ENCODE measurements around the gene HSPE1. TPM values are rescaled to one million over a fixed set of nuclear protein-coding genes. Genes with fewer than 3 reads are reported as not detected.

HSPE1 gene
- total and polyA plus RNA-seq, 2 donors (not counting 3 experiments of a cell fraction or from before 2014, with no cell fraction given), result 59.8 to 145 TPM

DNA sequence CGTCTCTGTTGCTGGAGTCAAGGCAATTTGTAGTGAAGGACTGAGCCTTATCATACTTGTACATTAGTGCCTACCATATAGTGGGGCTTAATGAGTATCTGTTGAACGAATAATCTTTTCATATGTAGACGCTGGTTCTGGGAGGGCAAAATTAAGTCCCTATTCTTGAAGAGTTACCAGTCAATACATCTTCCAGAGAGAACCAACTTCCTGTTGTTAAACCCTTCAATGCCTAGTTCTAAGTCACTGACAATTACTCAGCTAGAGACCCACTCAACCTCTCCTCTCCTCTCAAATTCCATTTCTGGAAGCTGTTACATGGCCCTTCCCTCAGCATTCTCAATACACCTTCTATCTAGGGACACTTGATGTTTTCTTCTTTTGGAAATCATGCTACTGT is 14.6 kb downstream of the HSPE1 start:
- intact Hi-C loops (cut with micrococcal nuclease), result loop anchor here (1.0 kb wide), 3 partner anchors 14 to 160 kb away; partner anchors contain the start of genes COQ10B and HSPE1
- Histone ChIP-seq H3K4me1 (ENCODE audit: control insufficient read depth, extremely low read depth, insufficient read depth, low read length) (peaks cover 17% of the 10 kb centered on the region), H4K20me1 (replicated peaks; ENCODE audit: control insufficient read depth, extremely low read depth, insufficient read depth, low read length) (peaks cover 6% of the 10 kb centered on the region), H3K9me1 (replicated peaks; ENCODE audit: control insufficient read depth, extremely low read depth, insufficient read depth, low read length) (no peaks in the 10 kb centered on the region), H3K4me2 (ENCODE audit: insufficient read depth, low read length) (peak overlapping the region; percentile 88), H3K9ac (replicated peaks; ENCODE audit: extremely low read depth, insufficient read depth, low read length) (peak overlapping the region; percentile 73), H3K36me3 (ENCODE audit: control insufficient read depth in 2 of 2, extremely low read depth in 1 of 2, insufficient read depth in 2 of 2, low read length in 2 of 2) (no peaks in the 10 kb centered on the region), H3K9me3 (replicated peaks; ENCODE audit: control insufficient read depth, insufficient read depth, low read length) (no peaks in the 10 kb centered on the region), H3K79me2 (ENCODE audit: control insufficient read depth, insufficient read depth, low read length) (peaks cover 39% of the 10 kb centered on the region), H3K27me3 (ENCODE audit: control insufficient read depth in 2 of 2, insufficient read depth in 2 of 2, low read length in 2 of 2) (no peaks in the 10 kb centered on the region), H3K27ac (ENCODE audit: insufficient read depth, low read depth, low read length) (peak overlapping the region; percentile 78), H3K4me3 (replicated peaks in 1 of 3; ENCODE audit: insufficient read depth in 1 of 3, low read depth in 1 of 3, low read length in 3 of 3) (no peak overlapping the region), H2AFZ (ENCODE audit: low read depth, low read length) (peak overlapping the region; percentile 93)
- no TSS peak for BruUV-seq (replicated peaks)
- dilution Hi-C loops (cut with MboI; ENCODE audit: extremely low pct_ligation_motif_present, low sequenced_read_pairs), result no loop called here
- no peak for TF ChIP-seq POLR2A (IDR thresholded peaks at IDR 0.05; ENCODE audit: low read depth, low read length)
- TF ChIP-seq, protein P1, sequence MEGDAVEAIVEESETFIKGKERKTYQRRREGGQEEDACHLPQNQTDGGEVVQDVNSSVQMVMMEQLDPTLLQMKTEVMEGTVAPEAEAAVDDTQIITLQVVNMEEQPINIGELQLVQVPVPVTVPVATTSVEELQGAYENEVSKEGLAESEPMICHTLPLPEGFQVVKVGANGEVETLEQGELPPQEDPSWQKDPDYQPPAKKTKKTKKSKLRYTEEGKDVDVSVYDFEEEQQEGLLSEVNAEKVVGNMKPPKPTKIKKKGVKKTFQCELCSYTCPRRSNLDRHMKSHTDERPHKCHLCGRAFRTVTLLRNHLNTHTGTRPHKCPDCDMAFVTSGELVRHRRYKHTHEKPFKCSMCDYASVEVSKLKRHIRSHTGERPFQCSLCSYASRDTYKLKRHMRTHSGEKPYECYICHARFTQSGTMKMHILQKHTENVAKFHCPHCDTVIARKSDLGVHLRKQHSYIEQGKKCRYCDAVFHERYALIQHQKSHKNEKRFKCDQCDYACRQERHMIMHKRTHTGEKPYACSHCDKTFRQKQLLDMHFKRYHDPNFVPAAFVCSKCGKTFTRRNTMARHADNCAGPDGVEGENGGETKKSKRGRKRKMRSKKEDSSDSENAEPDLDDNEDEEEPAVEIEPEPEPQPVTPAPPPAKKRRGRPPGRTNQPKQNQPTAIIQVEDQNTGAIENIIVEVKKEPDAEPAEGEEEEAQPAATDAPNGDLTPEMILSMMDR (IDR thresholded peaks at IDR 0.05; ENCODE audit: extremely low read depth in 1 of 2, insufficient read depth in 1 of 2, low read depth in 1 of 2, low read length in 2 of 2), result no peak
- TF ChIP-seq EZH2 (IDR thresholded peaks at IDR 0.05; ENCODE audit: borderline replicate concordance, low read depth, low read length, severe bottlenecking), result no peak
- no peak for TF ChIP-seq MYC (IDR thresholded peaks at IDR 0.05; ENCODE audit: low read depth, low read length)
- DNase-seq (ENCODE audit: low read depth, low spot score), result no peak
- ChIA-PET POLR2A (interaction anchor here (1.7 kb wide), 1 partner anchor 13 kb away, joined by 5 read pairs; no protein-coding TSS in a partner anchor), CTCF (interaction anchor here (1.2 to 2.2 kb wide), 2 partner anchors 16 to 85 kb away, joined by 4 to 10 read pairs; partner anchors contain the start of gene HSPD1)
- FAIRE-seq, result peak; percentile 8

- peaks cover 8% of the 10 kb centered on the region for H4K20me1 ChIP-seq (replicated peaks; ENCODE audit: control insufficient read depth, extremely low read depth, insufficient read depth, low read length)
- peak overlapping the region; percentile 73 for H3K9ac ChIP-seq (replicated peaks; ENCODE audit: extremely low read depth, insufficient read depth, low read length)
- H3K27me3 ChIP-seq (ENCODE audit: control insufficient read depth in 2 of 2, insufficient read depth in 2 of 2, low read length in 2 of 2), result no peaks in the 10 kb centered on the region
- no peak for TF ChIP-seq GATA2 (IDR thresholded peaks at IDR 0.05; ENCODE audit: insufficient read depth, insufficient read length, low read depth, low read length)
- TF ChIP-seq, protein P1 (IDR thresholded peaks at IDR 0.05; ENCODE audit: extremely low read depth in 1 of 2, insufficient read depth in 1 of 2, low read depth in 1 of 2, low read length in 2 of 2), result no peak
- TF ChIP-seq MYC (IDR thresholded peaks at IDR 0.05; ENCODE audit: low read depth, low read length), result no peak
- TF ChIP-seq FOS (IDR thresholded peaks at IDR 0.05; ENCODE audit: borderline replicate concordance, insufficient read depth, low read length), result no peak
- no peak for TF ChIP-seq EZH2 (IDR thresholded peaks at IDR 0.05; ENCODE audit: borderline replicate concordance, low read depth, low read length, severe bottlenecking)
- H3K4me1 ChIP-seq (ENCODE audit: control insufficient read depth, extremely low read depth, insufficient read depth, low read length), result peaks cover 17% of the 10 kb centered on the region
- peak overlapping the region; percentile 78 for H3K27ac ChIP-seq (ENCODE audit: insufficient read depth, low read depth, low read length)
- no peak for FAIRE-seq
- H3K36me3 ChIP-seq (ENCODE audit: control insufficient read depth in 2 of 2, extremely low read depth in 1 of 2, insufficient read depth in 2 of 2, low read length in 2 of 2), result no peaks in the 10 kb centered on the region
- H2AFZ ChIP-seq (ENCODE audit: low read depth, low read length), result peak overlapping the region; percentile 93
- no peaks in the 10 kb centered on the region for H3K9me3 ChIP-seq (replicated peaks; ENCODE audit: control insufficient read depth, insufficient read depth, low read length)
- intact Hi-C loops (cut with micrococcal nuclease) (loop anchor here (1.0 kb wide), 3 partner anchors 15 to 159 kb away; partner anchors contain the start of genes COQ10B and HSPE1), dilution Hi-C loops (cut with MboI; ENCODE audit: extremely low pct_ligation_motif_present, low sequenced_read_pairs) (no loop called here)
- peak overlapping the region; percentile 23 to 81 (median 67) for H3K4me3 ChIP-seq (replicated peaks in 1 of 3; ENCODE audit: insufficient read depth in 1 of 3, low read depth in 1 of 3, low read length in 3 of 3)
- no peaks in the 10 kb centered on the region for H3K9me1 ChIP-seq (replicated peaks; ENCODE audit: control insufficient read depth, extremely low read depth, insufficient read depth, low read length)
- peak overlapping the region; percentile 88 for H3K4me2 ChIP-seq (ENCODE audit: insufficient read depth, low read length)
- ChIA-PET POLR2A (interaction anchor here (0.7 to 1.7 kb wide), 3 partner anchors 8 to 16 kb away, joined by 3 to 13 read pairs (median 5); partner anchors contain the start of genes HSPD1 and HSPE1), CTCF (interaction anchor here (1.2 to 2.2 kb wide), 4 partner anchors 11 to 190 kb away, joined by 4 to 10 read pairs (median 6); partner anchors contain the start of genes HSPD1 and MARS2)
- H3K79me2 ChIP-seq (ENCODE audit: control insufficient read depth, insufficient read depth, low read length), result peaks cover 45% of the 10 kb centered on the region
- BruUV-seq (replicated peaks), result TSS peak; percentile 9
- no peak for DNase-seq (ENCODE audit: low read depth, low spot score)
Measured at GRCh38 chr2:197515315-197515738, 15.1 kb downstream of the HSPE1 start.
